Activated naive CD4-positive, alpha-beta T cell treated with anti-CD3 and anti-CD28 coated beads for 36 hours (primary cell): ENCODE results near the gene RECQL5. TPM values are rescaled to one million over a fixed set of nuclear protein-coding genes. Genes with fewer than 3 reads are reported as not detected.

Experiments used
- CTCF ChIA-PET: fragments of 350-600 bp; sonication (Branson Sonifier 250); formaldehyde crosslinking; loops from one replicate; lab custom pipeline; 2021; ENCODE audit warnings: antibody characterized with exemption; lab: Charles Lee
- DNase-seq: peaks from one replicate; pipeline ENCODE4 v3.0.0-alpha.2; 2020
- H3K27ac Mint-ChIP-seq: one replicate; pipeline ENCODE4 v1.8.0; 2021; ENCODE audit warnings: mild to moderate bottlenecking, mixed read lengths
- H3K27me3 Mint-ChIP-seq: one replicate; pipeline ENCODE4 v1.8.0; 2021; ENCODE audit warnings: low read depth, mixed read lengths
- H3K36me3 Mint-ChIP-seq: one replicate; pipeline ENCODE4 v1.8.0; 2021; ENCODE audit warnings: low read depth, mixed read lengths
- H3K4me1 Mint-ChIP-seq: one replicate; pipeline ENCODE4 v1.8.0; 2021; ENCODE audit warnings: low read depth, mixed read lengths
- H3K4me3 Mint-ChIP-seq: one replicate; pipeline ENCODE4 v1.8.0; 2021; ENCODE audit warnings: mild to moderate bottlenecking, moderate library complexity, mixed read lengths
- H3K9me3 Mint-ChIP-seq: one replicate; pipeline ENCODE4 v1.8.0; 2021; ENCODE audit warnings: mixed read lengths
- intact Hi-C: fragments of 100-400 bp; cut with micrococcal nuclease; formaldehyde crosslinking; loops from one replicate; pipeline ENCODE4 v1.15.1; 2023
- total RNA-seq, 2 experiments: library from RNA; stranded (reverse); gene quantifications; one replicate each; pipeline ENCODE4 v1.2.3, GENCODE V29; 2021

RECQL5 gene
- total RNA-seq, 2 experiments from 2014 or later: 36.2 to 44.0 TPM

GRCh38 chr17:75684249-75684648 is 17.3 kb upstream of the RECQL5 start:
- Mint-ChIP-seq H3K4me1 (peaks cover 49% of the 10 kb centered on the region), H3K4me3 (no peak overlapping the region), H3K27ac (no peak overlapping the region), H3K36me3 (peaks cover 7% of the 10 kb centered on the region), H3K27me3 (no peaks in the 10 kb centered on the region), H3K9me3 (no peaks in the 10 kb centered on the region)
- no peak for DNase-seq
- CTCF ChIA-PET: interaction anchor here (1.7 to 1.9 kb wide), 2 partner anchors 63 to 65 kb away, joined by 7 to 10 read pairs; no protein-coding TSS in a partner anchor
- intact Hi-C loops: no loop called here

DNA sequence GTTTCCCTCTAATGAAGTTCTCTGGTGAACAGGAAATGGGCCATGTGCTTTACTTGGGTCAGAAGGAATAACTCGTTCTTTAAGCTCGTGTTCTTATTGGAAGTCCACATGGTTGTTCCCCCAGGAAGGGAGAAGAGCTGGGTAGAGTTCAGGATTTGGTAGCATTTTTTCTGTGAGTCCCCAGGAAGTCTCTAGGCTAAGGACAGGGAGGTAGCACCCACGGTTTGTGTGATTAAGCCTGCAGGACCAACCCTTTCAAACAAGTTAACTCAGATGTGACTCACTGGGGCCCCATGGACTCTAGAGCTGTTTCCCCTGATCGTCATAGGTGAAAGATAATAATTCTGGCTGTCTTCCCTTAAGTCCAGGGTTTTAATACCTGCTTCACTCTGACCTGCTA is 16.6 kb upstream of the RECQL5 start:
- Mint-ChIP-seq H3K27ac (no peak overlapping the region), H3K9me3 (no peaks in the 10 kb centered on the region), H3K27me3 (no peaks in the 10 kb centered on the region), H3K36me3 (peaks cover 7% of the 10 kb centered on the region), H3K4me3 (no peak overlapping the region), H3K4me1 (peaks cover 43% of the 10 kb centered on the region)
- intact Hi-C loops: no loop called here
- CTCF ChIA-PET: interaction anchor here (0.6 to 1.9 kb wide), 5 partner anchors 9 to 257 kb away, joined by 4 to 10 read pairs (median 4); no protein-coding TSS in a partner anchor
- DNase-seq: no peak

DNA sequence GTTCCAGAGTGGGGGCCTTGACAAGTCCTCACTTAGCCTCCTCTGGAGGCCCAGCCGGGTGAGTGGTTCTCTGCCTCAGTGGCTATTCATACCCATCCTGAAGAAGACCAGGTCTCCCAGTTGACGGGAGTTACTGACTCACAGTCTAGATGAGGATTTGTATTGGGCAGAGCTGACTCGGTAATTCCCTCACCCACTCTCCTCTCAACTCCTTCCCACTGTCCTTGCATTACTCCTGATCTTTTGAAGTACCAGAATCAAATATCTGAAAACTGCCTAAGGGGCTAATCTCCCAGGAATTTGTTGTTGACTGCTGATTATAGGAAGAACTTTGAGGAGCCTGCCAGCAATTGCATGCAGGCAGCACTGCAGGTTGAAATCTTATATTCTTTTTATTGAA is 14.3 kb upstream of the RECQL5 start:
- Mint-ChIP-seq H3K4me1 (peaks cover 31% of the 10 kb centered on the region), H3K4me3 (no peak overlapping the region), H3K9me3 (no peaks in the 10 kb centered on the region), H3K27ac (no peak overlapping the region), H3K27me3 (no peaks in the 10 kb centered on the region), H3K36me3 (peaks cover 4% of the 10 kb centered on the region)
- intact Hi-C loops: no loop called here
- CTCF ChIA-PET: interaction anchor here (1.7 kb wide), 1 partner anchor 67 kb away, joined by 16 read pairs; no protein-coding TSS in a partner anchor
- DNase-seq: no peak

DNA sequence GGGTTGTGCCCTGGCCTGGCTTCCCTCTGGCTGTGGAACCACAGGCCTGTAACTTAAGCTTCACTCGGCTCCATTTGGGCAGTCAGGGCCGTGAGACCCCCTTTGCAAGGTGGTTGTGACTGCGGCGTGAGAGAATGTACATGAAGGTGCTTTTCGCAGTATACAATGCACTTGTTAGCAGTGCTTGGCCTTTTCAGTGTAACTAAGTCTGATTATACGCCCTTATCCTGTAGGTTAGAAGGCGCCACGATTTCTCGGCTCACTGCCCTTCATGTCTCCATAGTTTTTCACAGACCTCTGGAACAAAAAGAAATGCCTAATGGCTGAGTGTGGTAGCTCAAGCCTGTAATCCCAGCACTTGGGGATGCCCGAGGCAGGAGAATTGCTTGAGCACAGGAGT is 13.5 kb upstream of the RECQL5 start:
- CTCF ChIA-PET: interaction anchor here (0.6 to 1.0 kb wide), 4 partner anchors 11 to 68 kb away, joined by 3 to 4 read pairs (median 3); no protein-coding TSS in a partner anchor
- no peak for DNase-seq
- H3K27ac Mint-ChIP-seq: no peak overlapping the region
- intact Hi-C loops: no loop called here
- no peak overlapping the region for H3K4me3 Mint-ChIP-seq
- H3K27me3 Mint-ChIP-seq: no peaks in the 10 kb centered on the region
- H3K9me3 Mint-ChIP-seq: no peaks in the 10 kb centered on the region
- H3K4me1 Mint-ChIP-seq: peaks cover 30% of the 10 kb centered on the region
- H3K36me3 Mint-ChIP-seq: peaks cover 6% of the 10 kb centered on the region

- Mint-ChIP-seq H3K36me3 (peaks cover 7% of the 10 kb centered on the region), H3K4me1 (peaks cover 26% of the 10 kb centered on the region), H3K27ac (no peak overlapping the region), H3K27me3 (no peaks in the 10 kb centered on the region), H3K4me3 (no peak overlapping the region), H3K9me3 (no peaks in the 10 kb centered on the region)
- intact Hi-C loops: no loop called here
- CTCF ChIA-PET: interaction anchor here (0.9 to 1.2 kb wide), 2 partner anchors 9 to 38 kb away, joined by 3 read pairs; no protein-coding TSS in a partner anchor
- no peak for DNase-seq
Measured at GRCh38 chr17:75679706-75680211, 12.8 kb upstream of the RECQL5 start.

DNA sequence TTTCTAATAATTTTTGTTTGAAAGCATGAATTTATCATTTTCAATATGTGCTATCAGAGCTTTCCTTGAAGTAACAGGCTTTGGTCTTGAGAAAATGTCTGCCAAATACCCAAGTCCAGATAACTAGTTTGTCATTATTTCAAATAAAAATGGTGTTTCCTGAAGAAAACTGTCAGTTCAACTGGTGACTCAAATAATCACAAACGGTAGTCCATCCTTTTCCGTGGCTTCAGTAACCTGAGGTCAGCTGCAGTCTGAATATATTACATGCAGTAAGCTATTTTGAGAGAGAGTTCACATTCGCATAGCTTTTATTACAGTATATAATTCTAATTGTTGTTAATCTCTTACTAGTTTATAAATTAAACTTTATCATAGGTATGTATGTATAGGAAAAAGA is 9.5 kb upstream of the RECQL5 start:
- CTCF ChIA-PET: interaction anchor here (1.1 to 8.1 kb wide), 4 partner anchors 10 to 74 kb away, joined by 3 to 127 read pairs (median 8); partner anchors contain the start of gene RECQL5
- Mint-ChIP-seq H3K4me1 (peaks cover 23% of the 10 kb centered on the region), H3K9me3 (no peaks in the 10 kb centered on the region), H3K27ac (no peak overlapping the region), H3K36me3 (peaks cover 10% of the 10 kb centered on the region), H3K27me3 (no peaks in the 10 kb centered on the region), H3K4me3 (no peak overlapping the region)
- DNase-seq: no peak
- intact Hi-C loops: no loop called here

- no peaks in the 10 kb centered on the region for H3K27me3 Mint-ChIP-seq
- intact Hi-C loops: no loop called here
- DNase-seq: no peak
- no peak overlapping the region for H3K27ac Mint-ChIP-seq
- CTCF ChIA-PET: interaction anchor here (0.8 to 8.1 kb wide), 3 partner anchors 15 to 77 kb away, joined by 3 to 127 read pairs (median 3); no protein-coding TSS in a partner anchor
- peaks cover 30% of the 10 kb centered on the region for H3K4me1 Mint-ChIP-seq
- peaks cover 14% of the 10 kb centered on the region for H3K36me3 Mint-ChIP-seq
- no peak overlapping the region for H3K4me3 Mint-ChIP-seq
- H3K9me3 Mint-ChIP-seq: no peaks in the 10 kb centered on the region
Measured at GRCh38 chr17:75673487-75673886, 6.5 kb upstream of the RECQL5 start.

DNA sequence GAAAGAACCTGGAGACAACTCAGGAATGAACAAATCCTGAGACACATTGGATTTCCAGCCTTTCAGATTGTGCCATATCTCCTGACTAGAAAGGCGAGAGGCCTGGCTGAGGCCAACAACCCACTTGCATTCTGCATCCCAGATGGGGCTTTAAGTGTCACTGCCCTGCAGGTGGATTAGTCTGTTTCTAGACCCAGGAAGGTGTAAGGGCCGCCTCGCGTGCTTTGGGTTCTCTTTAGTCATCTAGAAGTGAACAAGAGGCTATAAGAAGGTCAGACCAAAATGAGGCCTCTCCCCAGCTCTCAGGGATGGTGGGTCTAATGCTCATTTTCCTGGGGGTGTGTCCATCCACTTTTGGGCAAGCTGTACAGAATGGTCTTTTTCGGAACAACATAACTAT is 5.1 kb upstream of the RECQL5 start:
- Mint-ChIP-seq H3K27ac (no peak overlapping the region), H3K27me3 (no peaks in the 10 kb centered on the region), H3K36me3 (peaks cover 17% of the 10 kb centered on the region), H3K4me3 (no peak overlapping the region), H3K9me3 (no peaks in the 10 kb centered on the region), H3K4me1 (peaks cover 30% of the 10 kb centered on the region)
- no peak for DNase-seq
- CTCF ChIA-PET: interaction anchor here (0.8 to 8.1 kb wide), 3 partner anchors 11 to 158 kb away, joined by 3 to 127 read pairs (median 3); no protein-coding TSS in a partner anchor
- intact Hi-C loops: no loop called here

DNA sequence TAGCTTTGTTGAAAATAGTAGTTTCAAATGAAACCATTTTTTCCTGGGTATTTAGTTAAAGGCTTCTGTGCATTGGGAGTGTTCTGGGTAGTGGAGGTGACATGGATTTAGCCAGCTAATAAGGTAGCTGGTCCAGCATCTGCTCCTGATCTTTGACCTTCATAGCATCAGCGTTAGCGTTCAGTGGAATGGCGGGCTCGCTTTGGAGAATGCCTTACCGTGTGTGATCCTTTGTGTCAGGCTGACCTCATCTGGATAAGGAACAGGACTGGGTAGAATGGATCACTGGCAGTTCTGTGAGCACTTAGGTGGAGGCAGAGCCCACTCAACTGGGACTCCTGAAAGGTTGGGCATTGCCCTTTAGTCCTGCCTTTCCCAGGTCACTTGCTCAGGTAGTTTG is 3.9 kb upstream of the RECQL5 start:
- CTCF ChIA-PET: interaction anchor here (1.0 to 8.1 kb wide), 2 partner anchors 8 to 80 kb away, joined by 3 to 127 read pairs; no protein-coding TSS in a partner anchor
- Mint-ChIP-seq H3K27ac (no peak overlapping the region), H3K27me3 (no peaks in the 10 kb centered on the region), H3K9me3 (no peaks in the 10 kb centered on the region), H3K4me1 (peaks cover 31% of the 10 kb centered on the region), H3K4me3 (no peak overlapping the region), H3K36me3 (peaks cover 15% of the 10 kb centered on the region)
- no peak for DNase-seq
- intact Hi-C loops: no loop called here

- Mint-ChIP-seq H3K4me3 (no peak overlapping the region), H3K27me3 (no peaks in the 10 kb centered on the region), H3K9me3 (no peaks in the 10 kb centered on the region), H3K27ac (no peak overlapping the region), H3K36me3 (peaks cover 15% of the 10 kb centered on the region), H3K4me1 (peaks cover 35% of the 10 kb centered on the region)
- CTCF ChIA-PET: interaction anchor here (0.9 kb wide), 1 partner anchor 79 kb away, joined by 4 read pairs; no protein-coding TSS in a partner anchor
- no peak for DNase-seq
- intact Hi-C loops: loop anchor here (10.0 kb wide), 1 partner anchor 794 kb away; the partner anchor contains the start of gene FDXR
Measured at GRCh38 chr17:75668489-75668888, 1.5 kb upstream of the RECQL5 start.

DNA sequence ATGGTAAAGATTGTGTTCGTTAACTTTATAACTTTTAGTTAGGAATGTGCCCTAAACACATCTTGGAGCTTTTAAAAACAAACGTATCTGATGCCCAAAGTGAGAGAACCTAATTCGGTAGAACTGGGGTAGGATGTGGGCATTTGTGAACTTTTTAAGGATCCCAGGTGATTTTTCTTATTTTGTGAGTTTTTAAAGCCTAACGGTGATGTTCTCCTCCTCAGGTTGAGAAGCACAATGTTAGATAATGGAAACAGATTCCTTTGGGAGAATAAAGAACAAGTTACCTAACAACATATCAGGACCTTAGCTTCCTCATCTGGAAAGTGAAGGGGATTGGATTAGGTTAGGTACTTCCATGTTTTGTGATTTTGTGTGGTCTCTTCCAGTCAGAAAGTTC is 871 bp upstream of the RECQL5 start:
- no peaks in the 10 kb centered on the region for H3K9me3 Mint-ChIP-seq
- intact Hi-C loops: loop anchor here (1.0 to 10.0 kb wide), 7 partner anchors 20 to 793 kb away; partner anchors contain the start of genes FDXR, SLC25A19, TSEN54 and UNK
- no peak for DNase-seq
- CTCF ChIA-PET: interaction anchor here (0.6 to 0.8 kb wide), 3 partner anchors 10 to 86 kb away, joined by 3 to 5 read pairs (median 4); no protein-coding TSS in a partner anchor
- H3K27me3 Mint-ChIP-seq: no peaks in the 10 kb centered on the region
- H3K36me3 Mint-ChIP-seq: peaks cover 13% of the 10 kb centered on the region
- no peak overlapping the region for H3K27ac Mint-ChIP-seq
- peaks cover 35% of the 10 kb centered on the region for H3K4me1 Mint-ChIP-seq
- H3K4me3 Mint-ChIP-seq: no peak overlapping the region

GRCh38 chr17:75665981-75666380 is 973 bp downstream of the RECQL5 start:
- DNase-seq: no peak
- peak overlapping the region; percentile 64 for H3K4me3 Mint-ChIP-seq
- H3K27me3 Mint-ChIP-seq: no peaks in the 10 kb centered on the region
- peaks cover 22% of the 10 kb centered on the region for H3K36me3 Mint-ChIP-seq
- H3K9me3 Mint-ChIP-seq: no peaks in the 10 kb centered on the region
- intact Hi-C loops: loop anchor here (2.0 to 10.0 kb wide), 3 partner anchors 83 to 791 kb away; partner anchors contain the start of genes FDXR and TSEN54
- no peak overlapping the region for H3K27ac Mint-ChIP-seq
- H3K4me1 Mint-ChIP-seq: peaks cover 28% of the 10 kb centered on the region
- CTCF ChIA-PET: interaction anchor here (1.4 to 1.7 kb wide), 5 partner anchors 8 to 87 kb away, joined by 4 to 10 read pairs (median 4); partner anchors contain the start of gene SMIM5
